IPS-NIHi7 (cell line): ENCODE results near the gene RHOF.
"Not testable (repeated sequence)": the region's sequence is repeated elsewhere in the genome, so short reads cannot be mapped to it uniquely, and the experiment has no call there.

Experiments
- DNase-seq: peaks from one replicate; pipeline ENCODE4 v3.0.0; 2012; ENCODE audit warnings: mixed read lengths; ENCODE audit errors: extremely low spot score

Gene RHOF

GRCh38 chr12:121792607-121793439, 665 bp downstream of the RHOF start:
- no peak for DNase-seq

- no peak for DNase-seq
These were observed 1.6 kb downstream of the RHOF start for GRCh38 chr12:121791671-121792551.

GRCh38 chr12:121790785-121791184, 2.7 kb downstream of the RHOF start:
- not testable (repeated sequence) for DNase-seq

- DNase-seq: no peak
These were observed 3.4 kb downstream of the RHOF start for GRCh38 chr12:121789800-121790728.

- no peak for DNase-seq
These were observed 4.2 kb downstream of the RHOF start for GRCh38 chr12:121789233-121789781.

- DNase-seq: no peak
These were observed 5.2 kb downstream of the RHOF start for GRCh38 chr12:121788176-121788818.

- no peak for DNase-seq
These were observed 6.1 kb downstream of the RHOF start for GRCh38 chr12:121787063-121788025.

GRCh38 chr12:121786440-121786825, 7.1 kb downstream of the RHOF start:
- DNase-seq: no peak

GRCh38 chr12:121784460-121784859, 9.0 kb downstream of the RHOF start:
- no peak for DNase-seq

- DNase-seq: no peak
These were observed 9.7 kb downstream of the RHOF start for GRCh38 chr12:121783766-121784165.

- no peak for DNase-seq
These were observed 11.2 kb downstream of the RHOF start for GRCh38 chr12:121781998-121782979.

GRCh38 chr12:121781484-121781997, 11.9 kb downstream of the RHOF start:
- DNase-seq: no peak

GRCh38 chr12:121780429-121780828, 13.1 kb downstream of the RHOF start:
- no peak for DNase-seq

GRCh38 chr12:121779422-121779895, 14.0 kb downstream of the RHOF start:
- DNase-seq: no peak

- no peak for DNase-seq
These were observed 14.7 kb downstream of the RHOF start for GRCh38 chr12:121778567-121779421.

GRCh38 chr12:121776190-121777098, 17.0 kb downstream of the RHOF start:
- peak; percentile 87 for DNase-seq
